Fibroblast of lung (primary cell): ENCODE results near the gene FBXO30. TPM values are rescaled to one million over a fixed set of nuclear protein-coding genes. Genes with fewer than 3 reads are reported as not detected.

Source experiments
- DNase-seq, 2 donors: peaks; one replicate each; pipeline versions ENCODE4 v3.0.0 to v3.0.0-alpha.2; 2010; ENCODE audit warnings: low read depth in 2 of 2
- H2AFZ ChIP-seq: 2 replicates; pipeline ENCODE4 v1.5.1; 2012; ENCODE audit warnings: low read length, control low read depth, inconsistent platforms
- H3K27ac ChIP-seq: 2 replicates; pipeline ENCODE4 v1.5.1; 2011; ENCODE audit warnings: low read length, control low read depth; ENCODE audit not compliant: insufficient read depth
- H3K27me3 ChIP-seq: 2 replicates; pipeline ENCODE4 v1.5.1; 2011; ENCODE audit warnings: mild to moderate bottlenecking, low read length; ENCODE audit not compliant: control insufficient read depth, insufficient read depth
- H3K36me3 ChIP-seq: 2 replicates; pipeline ENCODE4 v1.5.1; 2011; ENCODE audit warnings: low read length; ENCODE audit not compliant: control insufficient read depth, insufficient read depth
- H3K4me1 ChIP-seq: 2 replicates; pipeline ENCODE4 v1.5.1; 2011; ENCODE audit warnings: low read length; ENCODE audit not compliant: control insufficient read depth, insufficient read depth; ENCODE audit errors: extremely low read depth
- H3K4me2 ChIP-seq: 2 replicates; pipeline ENCODE4 v1.5.1; 2011; ENCODE audit warnings: low read length, control low read depth; ENCODE audit not compliant: insufficient read depth; ENCODE audit errors: extremely low read depth
- H3K4me3 ChIP-seq, 4 experiments: fragments of 200-600 bp in 1 of 4; sonication (generic) in 1 of 4; replicated peaks in 1 of 4; 2 replicates each; pipeline ENCODE4 v1.5.1; 2011 to 2016; ENCODE audit warnings: low read length in 4 of 4, low read depth in 3 of 4, mild to moderate bottlenecking in 3 of 4, control low read depth in 2 of 4, inconsistent platforms in 1 of 4, mixed read lengths in 1 of 4; ENCODE audit not compliant: insufficient read depth in 1 of 4; ENCODE audit errors: control extremely low read depth in 1 of 4
- H3K79me2 ChIP-seq: 2 replicates; pipeline ENCODE4 v1.5.1; 2012; ENCODE audit warnings: mild to moderate bottlenecking, low read length, inconsistent platforms; ENCODE audit not compliant: control insufficient read depth, insufficient read depth
- H3K9ac ChIP-seq: 2 replicates; pipeline ENCODE4 v1.5.1; 2011; ENCODE audit warnings: mild to moderate bottlenecking, low read length, control low read depth; ENCODE audit not compliant: insufficient read depth
- H3K9me3 ChIP-seq: 2 replicates; pipeline ENCODE4 v1.5.1; 2012; ENCODE audit warnings: low read depth, low read length; ENCODE audit not compliant: control insufficient read depth, insufficient read depth
- H4K20me1 ChIP-seq: 2 replicates; pipeline ENCODE4 v1.5.1; 2011; ENCODE audit warnings: low read length; ENCODE audit not compliant: control insufficient read depth, insufficient read depth; ENCODE audit errors: extremely low read depth
- CTCF ChIP-seq, 2 donors: IDR thresholded peaks in 1 of 2; conservative IDR thresholded peaks in 1 of 2; 1 replicate in 1 of 2; 2 replicates in 1 of 2; pipeline ENCODE4 v1.5.1; 2011 to 2012; ENCODE audit warnings: low read length in 2 of 2, control low read depth in 1 of 2, inconsistent platforms in 1 of 2, low read depth in 1 of 2, mild to moderate bottlenecking in 1 of 2
- EZH2 ChIP-seq: IDR thresholded peaks from 2 replicates; pipeline ENCODE4 v1.5.1; 2012; ENCODE audit warnings: low read length, control low read depth, mild to moderate bottlenecking; ENCODE audit errors: missing control alignments
- polyA plus RNA-seq, 2 donors: library from polyadenylated mRNA; depleted of rRNA in 1 of 2; stranded (reverse) in 1 of 2; unstranded in 1 of 2; fragments of >200 nt; gene quantifications; 2 replicates each; pipeline ENCODE4 v1.2.1, GENCODE V29; 2011 to 2012; ENCODE audit warnings: missing spikeins in 1 of 2
- total RNA-seq: library from RNA; depleted of rRNA; stranded (reverse); fragments of >200 nt; gene quantifications from 2 replicates; pipeline ENCODE4 v1.2.1, GENCODE V29; 2014

FBXO30 gene
- total and polyA plus RNA-seq, 2 donors (not counting 1 experiment from before 2014, with no cell fraction given) = 11.6 to 25.9 TPM

- no peaks in the 10 kb centered on the region for H3K9me3 ChIP-seq
- DNase-seq = no peak
- H3K36me3 ChIP-seq = no peaks in the 10 kb centered on the region
Observed at GRCh38 chr6:145845557-145845956, 31.0 kb upstream of the FBXO30 start.

GRCh38 chr6:145844933-145845540 is 30.4 kb upstream of the FBXO30 start:
- no peak for DNase-seq
- Histone ChIP-seq H3K4me1 (no peaks in the 10 kb centered on the region), H3K27ac (no peak overlapping the region), H3K27me3 (no peaks in the 10 kb centered on the region), H3K4me2 (no peak overlapping the region), H3K4me3 (no peak overlapping the region), H3K9me3 (no peaks in the 10 kb centered on the region), H2AFZ (no peak overlapping the region), H3K9ac (no peak overlapping the region), H3K36me3 (no peaks in the 10 kb centered on the region), H3K79me2 (no peaks in the 10 kb centered on the region), H4K20me1 (no peaks in the 10 kb centered on the region)
- no peak for TF ChIP-seq CTCF (conservative IDR thresholded peaks at IDR 0.05 in 1 of 2, IDR thresholded peaks at IDR 0.05 in 1 of 2; ENCODE audit: low read depth in 1 of 2, low read length in 2 of 2)
- TF ChIP-seq EZH2 = no peak

More at GRCh38 chr6:145845557-145845956, 31.0 kb upstream of the FBXO30 start:
- Histone ChIP-seq H3K4me2 (no peak overlapping the region), H3K4me3 (no peak overlapping the region), H3K27me3 (no peaks in the 10 kb centered on the region), H4K20me1 (no peaks in the 10 kb centered on the region), H3K79me2 (no peaks in the 10 kb centered on the region), H3K4me1 (no peaks in the 10 kb centered on the region), H3K9ac (no peak overlapping the region), H2AFZ (no peak overlapping the region), H3K27ac (no peak overlapping the region)
- TF ChIP-seq EZH2 (no peak), CTCF (conservative IDR thresholded peaks at IDR 0.05 in 1 of 2, IDR thresholded peaks at IDR 0.05 in 1 of 2; ENCODE audit: low read depth in 1 of 2, low read length in 2 of 2) (no peak)

GRCh38 chr6:145842693-145843546 is 28.3 kb upstream of the FBXO30 start:
- Histone ChIP-seq H3K9ac (no peak overlapping the region), H3K4me3 (no peak overlapping the region), H3K79me2 (no peaks in the 10 kb centered on the region), H3K27ac (no peak overlapping the region), H2AFZ (no peak overlapping the region), H4K20me1 (no peaks in the 10 kb centered on the region), H3K36me3 (no peaks in the 10 kb centered on the region), H3K4me2 (no peak overlapping the region), H3K27me3 (no peaks in the 10 kb centered on the region), H3K4me1 (no peaks in the 10 kb centered on the region), H3K9me3 (no peaks in the 10 kb centered on the region)
- no peak for TF ChIP-seq CTCF (conservative IDR thresholded peaks at IDR 0.05 in 1 of 2, IDR thresholded peaks at IDR 0.05 in 1 of 2; ENCODE audit: low read depth in 1 of 2, low read length in 2 of 2)
- no peak for TF ChIP-seq EZH2
- DNase-seq = peak in 1 of 2 donors; percentile 42
